ENCODE data around the gene INAFM1.

The INAFM1 gene

GRCh38 chr19:47313754-47314295 is 39.1 kb downstream of the INAFM1 start:
- DNase-seq = no peak

- DNase-seq = no peak
These were observed 40.6 kb downstream of the INAFM1 start for GRCh38 chr19:47315125-47315821.

DNA sequence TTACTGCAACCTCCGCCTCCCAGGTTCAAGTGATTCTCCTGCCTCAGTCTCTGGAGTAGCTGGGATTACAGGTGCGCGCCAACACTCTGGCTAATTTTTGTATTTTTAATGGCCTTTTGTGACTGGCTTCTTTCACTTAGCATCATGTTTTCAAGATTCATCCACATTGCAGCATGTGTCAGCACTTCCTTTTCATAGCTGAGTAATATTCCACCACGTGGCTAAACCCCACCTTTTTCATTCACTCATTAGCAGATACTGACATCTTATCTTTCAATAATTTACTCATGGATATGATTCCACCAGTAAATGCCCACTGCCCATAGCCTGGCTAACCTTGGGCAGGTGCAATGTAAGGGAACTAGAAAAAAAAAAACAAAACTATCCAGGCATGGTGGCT is 41.8 kb downstream of the INAFM1 start:
- DNase-seq = no peak

GRCh38 chr19:47319923-47320871 is 45.5 kb downstream of the INAFM1 start:
- no peak for DNase-seq

DNA sequence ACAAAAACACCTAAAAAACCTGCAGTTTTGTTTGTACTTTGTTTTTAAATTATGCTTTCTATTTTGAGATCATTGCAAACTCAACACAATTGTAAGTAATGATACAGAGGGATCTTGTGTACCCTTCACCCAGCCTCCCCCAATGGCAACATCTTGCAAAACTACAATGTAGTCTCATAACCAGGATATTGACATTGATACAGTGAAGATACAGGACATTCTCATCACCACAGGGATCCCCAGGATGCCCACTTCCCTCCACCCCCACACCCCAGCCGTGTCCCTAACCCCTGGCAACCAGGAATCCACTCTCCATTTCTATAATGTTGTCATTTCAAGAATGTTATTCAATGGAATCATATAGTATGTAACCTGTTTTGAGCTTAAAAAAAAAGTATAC is 46.9 kb downstream of the INAFM1 start:
- DNase-seq = no peak

DNA sequence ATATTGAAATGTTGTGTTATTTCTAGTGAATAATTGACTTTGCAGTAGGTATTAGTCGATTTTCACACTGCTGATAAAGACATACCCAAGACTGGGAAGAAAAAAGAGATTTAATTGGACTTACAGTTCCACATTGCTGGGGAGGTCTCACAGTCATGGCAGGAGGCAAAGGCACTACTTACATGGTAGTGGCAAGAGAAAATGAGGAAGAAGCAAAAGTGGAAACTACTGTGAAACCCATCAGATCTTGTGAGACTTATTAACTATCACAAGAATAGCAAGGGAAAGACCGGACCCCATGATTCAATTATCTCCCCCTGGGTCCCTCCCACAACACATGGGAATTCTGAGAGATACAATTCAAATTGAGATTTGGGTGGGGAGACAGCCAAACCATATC is 47.4 kb downstream of the INAFM1 start:
- no peak for DNase-seq

- no peak for DNase-seq
These were observed 48.7 kb downstream of the INAFM1 start for GRCh38 chr19:47323409-47323808.

GRCh38 chr19:47323872-47324271 is 49.2 kb downstream of the INAFM1 start:
- DNase-seq = no peak

DNA sequence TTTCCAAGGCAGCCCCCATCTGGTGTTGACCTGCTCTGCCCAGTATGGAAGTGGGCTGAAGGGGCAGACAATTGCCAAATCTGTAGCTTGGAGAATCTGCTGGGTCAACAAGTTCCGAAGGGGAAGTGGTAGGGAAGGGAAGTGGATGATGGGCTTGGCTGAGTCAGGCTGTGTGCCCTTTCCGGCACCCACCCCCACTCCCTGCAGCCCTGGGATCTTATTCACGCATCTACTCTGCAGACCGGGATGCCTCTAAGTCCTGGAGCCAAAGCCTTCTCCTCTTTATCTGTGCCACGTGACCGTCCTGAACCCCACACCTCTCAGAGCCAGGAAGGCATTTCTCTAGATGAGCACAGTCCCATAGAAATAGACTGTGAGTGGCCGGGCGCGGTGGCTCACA is 49.8 kb downstream of the INAFM1 start:
- DNase-seq = no peak

All from left hindlimb (tissue), 1 donor.